GM10266 (cell line): ENCODE results near the gene HLA-E.

Source experiments
- DNase-seq: peaks from one replicate; pipeline ENCODE4 v3.0.0; 2012; ENCODE audit errors: extremely low spot score
- CTCF ChIP-seq: IDR thresholded peaks from 2 replicates; pipeline ENCODE4 v1.5.1; 2012; ENCODE audit warnings: mild to moderate bottlenecking, low read depth; ENCODE audit not compliant: control insufficient read depth, insufficient read depth; ENCODE audit errors: missing control alignments

HLA-E gene

GRCh38 chr6:30489081-30490025, at the start of gene HLA-E:
TSS of gene HLA-E (plus strand) at chr6:30489509. CDS start at chr6:30489532, 23 bp downstream.
- DNase-seq, result peak; percentile 94
- TF ChIP-seq CTCF, result no peak

- DNase-seq, result no peak
- no peak for TF ChIP-seq CTCF
These were observed 48.1 kb upstream of the HLA-E start for GRCh38 chr6:30441171-30441570.

- TF ChIP-seq CTCF, result no peak
- DNase-seq, result no peak
These were observed 45.5 kb upstream of the HLA-E start for GRCh38 chr6:30443657-30444450.

GRCh38 chr6:30444451-30444742, 44.9 kb upstream of the HLA-E start:
- TF ChIP-seq CTCF, result no peak
- no peak for DNase-seq

GRCh38 chr6:30446259-30446658, 43.0 kb upstream of the HLA-E start:
- TF ChIP-seq CTCF, result no peak
- DNase-seq, result no peak

- no peak for TF ChIP-seq CTCF
- DNase-seq, result no peak
These were observed 42.1 kb upstream of the HLA-E start for GRCh38 chr6:30447237-30447636.

GRCh38 chr6:30450548-30450908, 38.8 kb upstream of the HLA-E start:
- DNase-seq, result no peak
- no peak for TF ChIP-seq CTCF
